Common myeloid progenitor, CD34-positive (primary cell): ENCODE data around the gene VDR.

ENCODE experiments used
- CTCF ChIA-PET: fragments of 350-600 bp; sonication (Branson Sonifier 250); formaldehyde crosslinking; loops from one replicate; lab custom pipeline; 2021; ENCODE audit warnings: antibody characterized with exemption; lab: Charles Lee
- POLR2A ChIA-PET: fragments of 350-600 bp; sonication (Branson Sonifier 250); formaldehyde crosslinking; loops from one replicate; lab custom pipeline; 2021; ENCODE audit warnings: antibody characterized with exemption; lab: Charles Lee
- DNase-seq, 3 donors: peaks; one replicate each; pipeline versions ENCODE4 v3.0.0 to v3.0.0-alpha.2; 2013
- H3K27ac ChIP-seq, 2 experiments: 1 replicate in 1 of 2; 2 replicates in 1 of 2; pipeline ENCODE4 v1.7.0; 2013; ENCODE audit warnings: inconsistent platforms in 2 of 2, low read length in 2 of 2, mild to moderate bottlenecking in 2 of 2, low read depth in 1 of 2, moderate library complexity in 1 of 2; ENCODE audit not compliant: severe bottlenecking in 2 of 2, insufficient read depth in 1 of 2, poor library complexity in 1 of 2
- H3K27me3 ChIP-seq, 5 experiments: replicated peaks in 2 of 5; 1 replicate in 3 of 5; 2 replicates in 2 of 5; pipeline versions ENCODE4 v1.6.1 to v1.7.0; 2013; ENCODE audit warnings: low read length in 4 of 5, mild to moderate bottlenecking in 2 of 5, moderate library complexity in 2 of 5, inconsistent platforms in 1 of 5; ENCODE audit not compliant: insufficient read depth in 5 of 5, control insufficient read depth in 4 of 5
- H3K36me3 ChIP-seq, 4 experiments: 1 replicate in 2 of 4; 2 replicates in 2 of 4; pipeline versions ENCODE4 v1.6.1 to v1.7.0; 2013; ENCODE audit warnings: low read length in 3 of 4, control low read depth in 1 of 4, mild to moderate bottlenecking in 1 of 4; ENCODE audit not compliant: control insufficient read depth in 4 of 4, insufficient read depth in 4 of 4
- H3K4me1 ChIP-seq, 4 experiments: 1 replicate in 3 of 4; 2 replicates in 1 of 4; pipeline versions ENCODE4 v1.6.1 to v1.7.1; 2013; ENCODE audit warnings: low read length in 3 of 4, mild to moderate bottlenecking in 3 of 4, control low read depth in 1 of 4, inconsistent platforms in 1 of 4, moderate library complexity in 1 of 4; ENCODE audit not compliant: control insufficient read depth in 4 of 4, insufficient read depth in 4 of 4; ENCODE audit errors: control extremely low read depth in 1 of 4
- H3K4me3 ChIP-seq, 7 experiments: 1 replicate in 4 of 7; 2 replicates in 3 of 7; pipeline versions ENCODE4 v1.5.1 to v1.7.0; 2013; ENCODE audit warnings: mild to moderate bottlenecking in 7 of 7, low read length in 6 of 7, moderate library complexity in 6 of 7, inconsistent platforms in 2 of 7, low read depth in 2 of 7, control low read depth in 1 of 7; ENCODE audit not compliant: insufficient read depth in 4 of 7, control insufficient read depth in 1 of 7; ENCODE audit errors: extremely low read depth in 1 of 7
- H3K9me3 ChIP-seq, 5 experiments: 1 replicate in 4 of 5; 2 replicates in 1 of 5; pipeline versions ENCODE4 v1.6.1 to v1.7.1; 2013; ENCODE audit warnings: low read length in 4 of 5, mild to moderate bottlenecking in 2 of 5, inconsistent platforms in 1 of 5, low read depth in 1 of 5, moderate library complexity in 1 of 5; ENCODE audit not compliant: control insufficient read depth in 4 of 5, insufficient read depth in 2 of 5; ENCODE audit errors: control extremely low read depth in 1 of 5
- WGBS: methylation state at CpG from one replicate; pipeline ENCODE4 v1.1.5; 2013; ENCODE audit not compliant: insufficient coverage; 5-methylcytosine and 5-hydroxymethylcytosine counted together

VDR gene

GRCh38 chr12:47856094-47856493, 48.7 kb downstream of the VDR start:
- WGBS, result no CpG with 5 or more reads among the region's 1 CpG
- no peaks in the 10 kb centered on the region for H3K4me1 ChIP-seq
- ChIA-PET POLR2A (no interaction called here), CTCF (interaction anchor here (0.7 to 1.5 kb wide), 5 partner anchors 14 to 215 kb away, joined by 3 to 10 read pairs (median 3); no protein-coding TSS in a partner anchor)
- H3K27ac ChIP-seq, result no peak overlapping the region
- H3K9me3 ChIP-seq, result no peaks in the 10 kb centered on the region
- H3K4me3 ChIP-seq, result no peak overlapping the region
- peaks cover 0 to 3% (median 0%) of the 10 kb centered on the region in 4 experiments for H3K36me3 ChIP-seq
- DNase-seq, result no peak
- no peaks in the 10 kb centered on the region for H3K27me3 ChIP-seq

DNA sequence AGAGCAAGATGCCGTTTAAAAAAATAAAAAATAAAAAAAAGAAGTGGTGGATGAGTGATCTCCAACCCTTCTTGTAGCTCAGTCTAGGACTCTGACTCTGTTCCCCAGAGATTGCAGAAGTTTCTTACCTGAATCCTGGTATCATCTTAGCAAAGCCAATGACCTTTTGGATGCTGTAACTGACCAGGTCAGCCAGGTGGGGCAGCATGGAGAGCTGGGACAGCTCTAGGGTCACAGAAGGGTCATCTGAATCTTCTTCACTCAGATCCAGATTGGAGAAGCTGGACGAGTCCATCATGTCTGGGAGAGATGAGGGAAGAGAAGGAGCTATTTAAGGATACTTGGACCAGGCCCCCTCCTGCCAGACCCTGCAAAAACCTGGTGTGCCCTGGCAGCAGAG, 49.3 kb downstream of the VDR start:
- H3K4me1 ChIP-seq, result no peaks in the 10 kb centered on the region
- H3K36me3 ChIP-seq, result peaks cover 0 to 3% (median 0%) of the 10 kb centered on the region in 4 experiments
- DNase-seq, result no peak
- no peak overlapping the region for H3K4me3 ChIP-seq
- H3K27me3 ChIP-seq, result no peaks in the 10 kb centered on the region
- CTCF ChIA-PET, result interaction anchor here (0.7 to 1.5 kb wide), 7 partner anchors 15 to 216 kb away, joined by 3 to 10 read pairs (median 3); no protein-coding TSS in a partner anchor
- WGBS, result 100% methylated on average over 2 of the region's 2 CpGs
- no peaks in the 10 kb centered on the region for H3K9me3 ChIP-seq
- POLR2A ChIA-PET, result no interaction called here
- no peak overlapping the region for H3K27ac ChIP-seq

- Histone ChIP-seq H3K9me3 (no peaks in the 10 kb centered on the region), H3K36me3 (peaks cover 0 to 3% (median 0%) of the 10 kb centered on the region in 4 experiments), H3K4me1 (no peaks in the 10 kb centered on the region), H3K4me3 (no peak overlapping the region), H3K27ac (no peak overlapping the region), H3K27me3 (no peaks in the 10 kb centered on the region)
- CTCF ChIA-PET, result no interaction called here
- 98% methylated on average over 4 of the region's 5 CpGs for WGBS
- POLR2A ChIA-PET, result no interaction called here
- no peak for DNase-seq
These were observed 50.3 kb downstream of the VDR start for GRCh38 chr12:47854531-47854930.

DNA sequence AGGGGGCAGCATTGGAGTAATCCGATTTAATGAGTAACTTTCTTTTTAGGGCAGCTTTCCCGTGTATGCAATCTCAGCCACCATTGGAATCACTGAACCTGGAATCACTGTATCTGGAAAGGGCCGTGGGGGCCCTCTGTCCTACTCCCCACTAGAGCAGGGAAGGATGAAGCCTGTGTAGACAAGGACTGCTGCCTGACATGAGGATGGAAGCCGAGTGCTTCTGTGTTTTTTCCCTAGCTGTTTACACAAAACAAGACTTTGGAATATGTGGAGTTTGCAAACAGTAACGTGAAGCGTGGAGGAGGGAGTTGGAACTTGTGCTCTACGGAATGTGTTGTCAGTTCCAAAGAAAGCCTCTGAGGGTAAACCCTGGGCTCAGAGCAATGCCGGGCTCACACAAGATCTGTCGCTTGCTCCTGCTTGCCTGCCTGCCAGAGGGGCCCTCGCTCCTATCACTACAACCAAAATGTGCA, 52.7 kb downstream of the VDR start:
- H3K27me3 ChIP-seq, result no peaks in the 10 kb centered on the region
- WGBS, result 97% methylated on average over 7 of the region's 10 CpGs
- ChIA-PET CTCF (interaction anchor here (1.2 to 29.7 kb wide), 4 partner anchors 12 to 54 kb away, joined by 3 to 1391 read pairs (median 4); partner anchors contain the start of genes HDAC7 and VDR), POLR2A (no interaction called here)
- DNase-seq, result no peak
- H3K9me3 ChIP-seq, result no peaks in the 10 kb centered on the region
- H3K27ac ChIP-seq, result no peak overlapping the region
- H3K4me3 ChIP-seq, result no peak overlapping the region
- no peaks in the 10 kb centered on the region for H3K4me1 ChIP-seq
- H3K36me3 ChIP-seq, result peaks cover 0 to 3% (median 0%) of the 10 kb centered on the region in 4 experiments

- Histone ChIP-seq H3K9me3 (no peaks in the 10 kb centered on the region), H3K4me1 (no peaks in the 10 kb centered on the region), H3K27me3 (no peaks in the 10 kb centered on the region), H3K4me3 (no peak overlapping the region), H3K36me3 (peaks cover 0 to 3% (median 0%) of the 10 kb centered on the region in 4 experiments), H3K27ac (no peak overlapping the region)
- CTCF ChIA-PET, result interaction anchor here (0.9 to 29.7 kb wide), 4 partner anchors 11 to 53 kb away, joined by 3 to 1391 read pairs (median 3); partner anchors contain the start of genes HDAC7 and VDR
- WGBS, result 97% methylated on average over 2 of the region's 3 CpGs
- POLR2A ChIA-PET, result no interaction called here
- DNase-seq, result no peak
These were observed 53.4 kb downstream of the VDR start for GRCh38 chr12:47851303-47851952.

DNA sequence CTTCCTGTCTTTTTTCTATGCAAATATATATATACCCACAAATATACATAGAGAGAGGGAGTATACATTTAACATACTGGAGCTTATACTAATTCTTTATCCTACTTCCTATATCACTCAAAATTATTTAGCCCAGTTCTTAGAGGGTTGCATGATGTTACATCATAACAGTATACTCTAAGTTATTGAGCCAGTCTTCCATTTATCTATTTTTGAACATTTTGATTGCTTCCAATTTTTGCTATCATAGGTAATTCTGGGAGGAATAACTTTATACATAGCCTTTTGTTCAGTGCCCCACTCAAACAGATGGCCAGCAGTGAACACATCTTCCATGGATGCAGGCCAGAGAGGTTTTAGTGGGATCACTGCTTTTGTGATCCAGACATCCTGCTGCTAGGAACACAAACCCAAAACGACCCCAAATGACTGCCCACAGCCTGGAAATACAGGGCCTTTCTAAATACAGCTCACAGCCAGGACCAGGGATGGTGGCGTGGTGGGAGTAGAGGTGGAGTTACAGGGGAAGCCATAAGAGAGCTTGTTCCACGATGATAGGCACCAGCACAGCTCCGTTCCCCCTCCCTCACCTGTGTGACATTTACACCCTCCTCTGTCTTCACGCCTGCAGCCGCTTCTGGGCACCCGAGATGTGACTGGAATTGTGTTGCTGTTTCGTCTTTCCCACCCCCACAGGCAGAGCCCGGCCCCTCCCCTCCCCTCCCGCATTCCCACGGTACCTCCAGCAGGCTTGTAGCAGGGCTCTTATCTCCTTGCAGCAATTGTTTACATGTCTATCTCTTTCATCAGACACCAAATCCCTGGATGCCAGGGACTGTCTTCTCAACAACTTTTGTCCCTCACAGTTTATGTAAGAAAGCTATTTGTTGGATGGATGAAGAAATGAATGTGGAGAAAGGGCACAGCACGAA, 54.4 kb downstream of the VDR start:
- Histone ChIP-seq H3K4me3 (no peak overlapping the region), H3K27ac (no peak overlapping the region), H3K4me1 (no peaks in the 10 kb centered on the region), H3K9me3 (no peaks in the 10 kb centered on the region), H3K27me3 (no peaks in the 10 kb centered on the region), H3K36me3 (peaks cover 0 to 3% (median 0%) of the 10 kb centered on the region in 4 experiments)
- POLR2A ChIA-PET, result no interaction called here
- WGBS, result 71% methylated on average over 4 of the region's 12 CpGs
- DNase-seq, result no peak
- CTCF ChIA-PET, result interaction anchor here (0.9 to 29.7 kb wide), 6 partner anchors 10 to 118 kb away, joined by 3 to 1391 read pairs (median 3); partner anchors contain the start of genes HDAC7 and VDR
